ENCODE data around the gene CEP70.

Gene CEP70

GRCh38 chr3:138449490-138449889, 144.6 kb downstream of the CEP70 start:
- DNase-seq = no peak

GRCh38 chr3:138448631-138449030, 145.4 kb downstream of the CEP70 start:
- DNase-seq = no peak

- no peak for DNase-seq
Observed at GRCh38 chr3:138445654-138446053, 148.4 kb downstream of the CEP70 start.

DNA sequence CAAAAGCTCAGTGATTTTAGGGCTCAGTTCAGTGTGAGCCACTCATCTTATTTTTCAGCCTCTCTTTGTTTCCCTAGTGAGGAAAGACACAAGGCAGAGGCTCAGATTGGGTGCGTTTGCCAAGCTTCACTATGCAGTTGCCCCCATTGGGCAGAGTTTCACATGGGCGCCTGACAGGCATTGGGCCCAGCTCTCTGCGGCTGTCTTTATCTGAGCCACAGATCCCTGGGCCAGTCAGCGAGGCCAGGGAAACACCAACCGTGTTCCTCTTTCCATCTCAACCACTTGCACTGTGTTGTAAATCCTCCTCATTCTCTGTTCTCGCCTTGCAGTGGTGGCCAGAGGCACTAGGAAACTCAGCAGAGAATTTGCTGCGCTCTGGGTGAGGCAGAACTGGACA, 148.8 kb downstream of the CEP70 start:
- no peak for DNase-seq
